DND-41 (cell line): ENCODE results near the gene FAM3D.
A peak's percentile ranks its signal among the peaks of the same experiment; 100 is the strongest.

Experiments used
- ATAC-seq: fragments of 200-7000 bp; cut with Tn5 transposase; 3 replicates; pipeline ENCODE4 v1.9.1; 2021; ENCODE audit warnings: low read depth; ENCODE audit not compliant: insufficient read depth
- DNase-seq: peaks from one replicate; pipeline ENCODE4 v3.0.0-alpha.2; 2020
- H2AFZ ChIP-seq: 2 replicates; pipeline ENCODE4 v1.6.0; 2012; ENCODE audit warnings: low read depth, low read length
- H3K27ac ChIP-seq: 2 replicates; pipeline ENCODE4 v1.5.1; 2012; ENCODE audit warnings: low read length, inconsistent platforms
- H3K27me3 ChIP-seq: fragments of 200-600 bp; sonication (generic); 2 replicates; pipeline ENCODE4 v1.6.0; 2012; ENCODE audit warnings: low read length, mild to moderate bottlenecking, inconsistent platforms; ENCODE audit not compliant: insufficient read depth, poor library complexity
- H3K36me3 ChIP-seq: 2 replicates; pipeline ENCODE4 v1.5.1; 2012; ENCODE audit warnings: low read length, inconsistent platforms; ENCODE audit not compliant: insufficient read depth
- H3K4me1 ChIP-seq: 2 replicates; pipeline ENCODE4 v1.5.1; 2012; ENCODE audit warnings: mild to moderate bottlenecking, low read length; ENCODE audit not compliant: insufficient read depth
- H3K4me2 ChIP-seq: 2 replicates; pipeline ENCODE4 v1.6.0; 2012; ENCODE audit warnings: mild to moderate bottlenecking, moderate library complexity, low read length, inconsistent platforms; ENCODE audit not compliant: insufficient read depth
- H3K4me3 ChIP-seq, 2 experiments: fragments of 200-600 bp in 1 of 2; shearing (Covaris generic) in 1 of 2; 2 replicates each; pipeline ENCODE4 v1.5.1; 2012 to 2016; ENCODE audit warnings: inconsistent platforms in 2 of 2, low read length in 2 of 2, mild to moderate bottlenecking in 2 of 2, low read depth in 1 of 2, moderate library complexity in 1 of 2
- H3K79me2 ChIP-seq: 2 replicates; pipeline ENCODE4 v1.6.0; 2012; ENCODE audit warnings: low read length, inconsistent platforms; ENCODE audit not compliant: insufficient read depth
- H3K9ac ChIP-seq: 2 replicates; pipeline ENCODE4 v1.6.0; 2012; ENCODE audit warnings: low read depth, mild to moderate bottlenecking, inconsistent platforms, low read length, moderate library complexity
- H3K9me3 ChIP-seq: 2 replicates; pipeline ENCODE4 v1.5.1; 2012; ENCODE audit warnings: low read length, moderate library complexity, mild to moderate bottlenecking, inconsistent platforms; ENCODE audit not compliant: insufficient read depth, severe bottlenecking
- H4K20me1 ChIP-seq: 2 replicates; pipeline ENCODE4 v1.6.0; 2012; ENCODE audit warnings: low read length; ENCODE audit not compliant: insufficient read depth
- CTCF ChIP-seq: IDR thresholded peaks from 2 replicates; pipeline ENCODE4 v1.5.1; 2012; ENCODE audit warnings: borderline replicate concordance, low read length, moderate library complexity, mild to moderate bottlenecking; ENCODE audit not compliant: poor library complexity, severe bottlenecking; ENCODE audit errors: extremely low read depth
- EZH2 ChIP-seq: IDR thresholded peaks from 3 replicates; pipeline ENCODE4 v1.6.1; 2012; ENCODE audit warnings: borderline replicate concordance, low read depth, mild to moderate bottlenecking, moderate library complexity, low read length, inconsistent platforms; ENCODE audit not compliant: severe bottlenecking

The FAM3D gene

DNA sequence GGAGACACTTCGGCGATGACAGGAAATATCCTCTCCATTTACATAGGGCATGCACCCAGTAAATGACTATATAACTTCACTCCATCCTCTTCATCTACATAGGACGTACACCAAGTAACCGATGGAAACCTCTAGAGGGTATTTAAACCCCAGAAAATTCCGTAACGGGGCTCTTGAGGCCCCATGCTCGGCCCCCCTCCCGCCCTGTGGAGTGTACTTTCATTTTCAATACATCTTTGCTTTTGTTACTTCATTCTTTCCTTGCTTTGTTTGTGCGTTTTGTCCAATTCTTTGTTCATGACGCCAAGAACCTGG is 81.9 kb downstream of the FAM3D start:
- Histone ChIP-seq H3K4me2 (0 out of 2 replicates have a peak overlapping the region, but pooled peaks have one; percentile 20), H3K79me2 (no peaks in the 10 kb centered on the region), H4K20me1 (0 out of 2 replicates have a peak, but pooled peaks cover 3% of the 10 kb centered on the region), H3K9ac (no peak overlapping the region), H3K4me3 (no peak overlapping the region), H2AFZ (no peak overlapping the region), H3K27ac (no peak overlapping the region), H3K9me3 (no peaks in the 10 kb centered on the region), H3K4me1 (no peaks in the 10 kb centered on the region), H3K36me3 (no peaks in the 10 kb centered on the region), H3K27me3 (no peaks in the 10 kb centered on the region)
- TF ChIP-seq EZH2 (no peak), CTCF (no peak)
- DNase-seq (no peak), ATAC-seq (no peak)
